Body of pancreas (tissue), 4 donors: ENCODE data around the gene MMP12. TPM values are rescaled to one million over a fixed set of nuclear protein-coding genes. Genes with fewer than 3 reads are reported as not detected.

Experiments
- ATAC-seq: fragments of 150-250 bp; one replicate; pipeline ENCODE4 v1.9.1; 2016
- DNase-seq, 4 donors: peaks; one replicate each; pipeline ENCODE4 v3.0.0-alpha.2; 2019
- H3K27ac ChIP-seq, 4 donors: fragments of 200-600 bp; sonication (generic); 1 replicate in 3 of 4; 2 replicates in 1 of 4; pipeline versions ENCODE4 v1.5.1 to v1.6.1; 2016 to 2019; ENCODE audit warnings: mild to moderate bottlenecking in 1 of 4, mixed read lengths in 1 of 4, moderate library complexity in 1 of 4
- H3K27me3 ChIP-seq, 2 donors: fragments of 200-600 bp; sonication (generic); one replicate each; pipeline ENCODE4 v1.6.0; 2016; ENCODE audit warnings: mild to moderate bottlenecking in 1 of 2
- H3K36me3 ChIP-seq, 2 donors: fragments of 200-600 bp; sonication (generic); replicated peaks in 1 of 2; 2 replicates each; pipeline ENCODE4 v1.5.1; 2016; ENCODE audit warnings: low read depth in 2 of 2; ENCODE audit not compliant: insufficient read depth in 1 of 2
- H3K4me1 ChIP-seq: fragments of 200-600 bp; sonication (generic); one replicate; pipeline ENCODE4 v1.6.0; 2016
- H3K4me3 ChIP-seq, 2 donors: fragments of 200-600 bp; sonication (generic); 1 replicate in 1 of 2; 2 replicates in 1 of 2; pipeline ENCODE4 v1.5.1; 2016 to 2019
- H3K9me3 ChIP-seq, 3 donors: fragments of 200-600 bp; sonication (generic); 1 replicate in 2 of 3; 2 replicates in 1 of 3; pipeline ENCODE4 v1.5.1; 2016
- POLR2A ChIP-seq, 3 donors: fragments of 450-650 bp; IDR thresholded peaks; one replicate each; pipeline ENCODE4 v1.6.1; 2016; ENCODE audit warnings: antibody characterized with exemption in 3 of 3, mild to moderate bottlenecking in 2 of 3
- WGBS, 2 donors: methylation state at CpG; one replicate each; pipeline ENCODE4 v1.1.5; 2017; 5-methylcytosine and 5-hydroxymethylcytosine counted together
- intact Hi-C: fragments of 100-400 bp; cut with DNase I; formaldehyde crosslinking; loops from one replicate; pipeline ENCODE4 v1.15.1; 2023
- total RNA-seq, 2 donors: library from RNA; depleted of rRNA; stranded (reverse); fragments of >200 nt; gene quantifications; one replicate each; pipeline ENCODE4 v1.1.0, GENCODE V29; 2016
- TF ChIP-seq, protein P1 (sequence below), 7 experiments: fragments of 450-650 bp in 4 of 7; fragments of 200-600 bp in 3 of 7; sonication (generic) in 3 of 7; IDR thresholded peaks; one replicate each; pipeline ENCODE4 v1.5.1; 2016 to 2019; ENCODE audit warnings: antibody characterized with exemption in 7 of 7

The MMP12 gene
- total RNA-seq, 2 donors from 2014 or later = not detected

GRCh38 chr11:102853055-102853454, 21.7 kb downstream of the MMP12 start:
- TF ChIP-seq, protein P1, sequence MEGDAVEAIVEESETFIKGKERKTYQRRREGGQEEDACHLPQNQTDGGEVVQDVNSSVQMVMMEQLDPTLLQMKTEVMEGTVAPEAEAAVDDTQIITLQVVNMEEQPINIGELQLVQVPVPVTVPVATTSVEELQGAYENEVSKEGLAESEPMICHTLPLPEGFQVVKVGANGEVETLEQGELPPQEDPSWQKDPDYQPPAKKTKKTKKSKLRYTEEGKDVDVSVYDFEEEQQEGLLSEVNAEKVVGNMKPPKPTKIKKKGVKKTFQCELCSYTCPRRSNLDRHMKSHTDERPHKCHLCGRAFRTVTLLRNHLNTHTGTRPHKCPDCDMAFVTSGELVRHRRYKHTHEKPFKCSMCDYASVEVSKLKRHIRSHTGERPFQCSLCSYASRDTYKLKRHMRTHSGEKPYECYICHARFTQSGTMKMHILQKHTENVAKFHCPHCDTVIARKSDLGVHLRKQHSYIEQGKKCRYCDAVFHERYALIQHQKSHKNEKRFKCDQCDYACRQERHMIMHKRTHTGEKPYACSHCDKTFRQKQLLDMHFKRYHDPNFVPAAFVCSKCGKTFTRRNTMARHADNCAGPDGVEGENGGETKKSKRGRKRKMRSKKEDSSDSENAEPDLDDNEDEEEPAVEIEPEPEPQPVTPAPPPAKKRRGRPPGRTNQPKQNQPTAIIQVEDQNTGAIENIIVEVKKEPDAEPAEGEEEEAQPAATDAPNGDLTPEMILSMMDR (IDR thresholded peaks at IDR 0.05) = no peak
- no peak for TF ChIP-seq POLR2A (IDR thresholded peaks at IDR 0.05)
- intact Hi-C loops = no loop called here
- ATAC-seq = no peak

GRCh38 chr11:102850973-102851745, 23.6 kb downstream of the MMP12 start:
- Histone ChIP-seq H3K27me3 (no peaks in the 10 kb centered on the region), H3K9me3 (no peaks in the 10 kb centered on the region), H3K36me3 (no peaks in the 10 kb centered on the region), H3K4me1 (no peaks in the 10 kb centered on the region), H3K4me3 (no peak overlapping the region), H3K27ac (no peak overlapping the region)
- no peak for TF ChIP-seq POLR2A (IDR thresholded peaks at IDR 0.05)
- TF ChIP-seq, protein P1 (IDR thresholded peaks at IDR 0.05) = no peak
- ATAC-seq (no peak), DNase-seq (no peak)
- intact Hi-C loops = no loop called here
- WGBS, 2 donors = 67 to 75% methylated on average over 7 of the region's 7 CpGs

More at GRCh38 chr11:102853055-102853454, 21.7 kb downstream of the MMP12 start:
- DNase-seq = no peak
- H3K4me3 ChIP-seq = no peak overlapping the region
- H3K9me3 ChIP-seq = no peaks in the 10 kb centered on the region
- WGBS, 2 donors = 51 to 62% methylated on average over 3 of the region's 3 CpGs
- H3K36me3 ChIP-seq = no peaks in the 10 kb centered on the region
- H3K4me1 ChIP-seq = no peaks in the 10 kb centered on the region
- H3K27ac ChIP-seq = no peak overlapping the region
- H3K27me3 ChIP-seq = no peaks in the 10 kb centered on the region

DNA sequence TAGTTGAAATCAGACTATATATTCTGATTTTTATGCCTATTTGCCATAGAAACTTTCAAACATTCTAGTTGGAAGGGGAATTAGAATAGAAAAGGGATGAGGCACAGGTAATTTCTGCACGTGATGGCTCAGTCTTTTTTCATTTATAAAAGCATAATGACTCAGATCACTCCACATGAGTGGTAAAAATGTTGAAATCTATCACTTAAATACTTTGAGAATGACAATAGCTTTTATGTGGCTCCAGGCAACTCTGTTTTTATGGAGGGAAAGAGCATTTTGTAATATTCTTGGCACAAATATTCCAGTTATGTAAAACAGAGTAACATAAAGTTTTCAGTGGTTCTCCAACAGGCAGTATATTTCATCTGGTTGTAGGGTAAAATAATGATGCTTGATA, 25.5 kb downstream of the MMP12 start:
- Histone ChIP-seq H3K27me3 (no peaks in the 10 kb centered on the region), H3K9me3 (no peaks in the 10 kb centered on the region), H3K36me3 (no peaks in the 10 kb centered on the region), H3K4me3 (no peak overlapping the region), H3K27ac (no peak overlapping the region), H3K4me1 (no peaks in the 10 kb centered on the region)
- intact Hi-C loops = no loop called here
- ATAC-seq (no peak), DNase-seq (no peak)
- no peak for TF ChIP-seq POLR2A (IDR thresholded peaks at IDR 0.05)
- TF ChIP-seq, protein P1 (IDR thresholded peaks at IDR 0.05) = no peak
- 33 to 50% methylated on average over 1 of the region's 1 CpG for WGBS, 2 donors

- DNase-seq = no peak
- H3K4me3 ChIP-seq = no peak overlapping the region
- no peak overlapping the region for H3K27ac ChIP-seq
- intact Hi-C loops = no loop called here
- WGBS, 2 donors = 15 to 19% methylated on average over 3 of the region's 3 CpGs
- no peaks in the 10 kb centered on the region for H3K9me3 ChIP-seq
- TF ChIP-seq POLR2A (IDR thresholded peaks at IDR 0.05) = no peak
- TF ChIP-seq, protein P1 (IDR thresholded peaks at IDR 0.05) = no peak
- no peaks in the 10 kb centered on the region for H3K27me3 ChIP-seq
- no peak for ATAC-seq
- no peaks in the 10 kb centered on the region for H3K4me1 ChIP-seq
- H3K36me3 ChIP-seq = no peaks in the 10 kb centered on the region
These were observed 28.5 kb downstream of the MMP12 start for GRCh38 chr11:102846292-102846691.

DNA sequence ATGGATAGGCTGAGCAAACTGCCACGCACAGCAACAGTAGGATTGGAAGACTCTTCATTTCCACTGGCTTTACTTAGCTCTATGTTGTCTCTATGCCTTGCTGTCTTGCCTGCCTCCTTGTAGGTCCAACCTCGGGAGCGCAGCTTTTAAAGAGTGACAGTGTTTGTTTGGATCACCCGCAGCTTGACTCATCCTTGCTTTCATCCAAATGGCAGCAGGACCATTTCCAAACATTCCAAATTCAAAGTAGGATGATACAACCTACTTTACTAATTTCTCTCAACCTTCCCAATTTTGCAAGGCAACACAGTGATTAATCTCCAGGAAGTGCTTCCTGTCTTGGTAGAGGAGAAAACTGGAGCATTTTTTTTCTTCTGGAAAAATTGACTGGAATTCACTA, 31.3 kb downstream of the MMP12 start, which contains the start of gene MMP3:
TSS of gene MMP3 (minus strand) at position 121 of the 400 bp plus-strand sequence. CDS start at position 58, 63 bp downstream.
- H3K27me3 ChIP-seq = no peaks in the 10 kb centered on the region
- WGBS, 2 donors = 59 to 61% methylated on average over 4 of the region's 4 CpGs
- intact Hi-C loops = no loop called here
- no peaks in the 10 kb centered on the region for H3K9me3 ChIP-seq
- TF ChIP-seq POLR2A (IDR thresholded peaks at IDR 0.05) = no peak
- DNase-seq = no peak
- no peaks in the 10 kb centered on the region for H3K4me1 ChIP-seq
- H3K27ac ChIP-seq = no peak within 1 kb of the TSS
- no peak for ATAC-seq
- H3K4me3 ChIP-seq = no peak within 1 kb of the TSS
- no peaks in the 10 kb centered on the region for H3K36me3 ChIP-seq
